HS-27A (cell line): ENCODE results near the gene CBLIF.
"Not testable (repeated sequence)": the region's sequence is repeated elsewhere in the genome, so short reads cannot be mapped to it uniquely, and the experiment has no call there.

Experiments used
- DNase-seq: peaks from one replicate; pipeline ENCODE4 v3.0.0-alpha.2; 2012; ENCODE audit warnings: low read depth, missing footprints

The CBLIF gene

DNA sequence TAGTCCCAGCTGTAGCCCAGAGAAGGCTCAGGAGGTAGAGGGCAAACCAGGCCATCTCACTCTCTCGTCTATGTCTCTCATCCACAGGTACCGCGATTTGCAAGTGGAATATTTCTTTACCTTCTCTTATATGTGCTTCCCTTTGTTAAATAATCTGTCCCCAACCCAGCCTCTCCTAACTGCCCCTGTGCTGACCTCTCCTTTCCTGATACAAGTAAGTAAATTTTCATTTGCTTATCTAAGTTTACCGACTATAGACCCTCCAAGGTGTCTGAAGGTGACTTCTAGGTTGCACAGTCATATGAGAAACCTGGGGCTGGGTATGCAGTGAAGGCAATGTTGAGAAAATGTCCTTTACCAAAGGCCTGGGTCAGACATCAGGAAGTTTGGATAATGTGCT, at the start of gene CBLIF:
Gene CBLIF, minus strand, starts transcription at position 101 of the 400 bp plus-strand sequence. Its CDS starts 46 bp downstream, at position 55.
- DNase-seq = no peak

DNA sequence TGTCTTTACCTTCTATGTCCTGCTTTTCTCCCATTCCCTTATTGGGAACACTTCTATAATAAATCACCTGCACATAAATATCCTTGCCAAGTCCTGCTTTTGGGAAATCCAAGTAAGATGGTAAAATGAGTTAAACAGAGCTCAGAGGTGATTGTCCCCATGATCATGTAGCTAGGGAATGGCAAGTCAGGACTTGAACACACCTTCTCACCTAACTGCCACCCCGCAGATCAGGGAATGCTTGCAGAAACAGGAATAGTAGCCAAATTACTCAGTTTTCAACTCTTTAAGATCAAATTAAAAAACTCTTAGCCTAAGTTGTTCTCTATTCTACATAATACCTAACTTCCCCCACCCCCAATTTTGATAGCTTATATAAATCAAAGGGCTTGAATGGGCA, 49.3 kb upstream of the CBLIF start:
- DNase-seq = no peak

DNA sequence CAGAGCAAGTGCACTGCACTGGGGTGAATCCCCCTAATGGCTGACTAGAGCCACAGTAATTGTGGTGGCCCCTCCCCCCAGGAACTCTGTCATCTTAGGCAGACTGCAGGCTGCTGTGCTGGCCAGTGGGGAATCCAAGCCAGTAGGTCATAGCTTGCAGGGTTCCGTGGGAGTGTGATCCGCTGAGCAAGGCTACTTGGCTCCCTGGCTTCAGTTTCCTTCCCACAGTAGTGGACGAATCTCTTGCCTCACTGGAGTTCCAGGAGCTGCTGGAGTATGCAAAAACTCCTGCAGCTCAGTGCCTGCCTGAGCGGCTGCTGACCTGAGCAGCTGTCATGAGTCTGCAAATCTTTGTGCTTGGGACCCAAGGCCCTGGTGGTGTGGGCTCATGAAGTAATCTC, 46.5 kb upstream of the CBLIF start:
- no peak for DNase-seq

DNA sequence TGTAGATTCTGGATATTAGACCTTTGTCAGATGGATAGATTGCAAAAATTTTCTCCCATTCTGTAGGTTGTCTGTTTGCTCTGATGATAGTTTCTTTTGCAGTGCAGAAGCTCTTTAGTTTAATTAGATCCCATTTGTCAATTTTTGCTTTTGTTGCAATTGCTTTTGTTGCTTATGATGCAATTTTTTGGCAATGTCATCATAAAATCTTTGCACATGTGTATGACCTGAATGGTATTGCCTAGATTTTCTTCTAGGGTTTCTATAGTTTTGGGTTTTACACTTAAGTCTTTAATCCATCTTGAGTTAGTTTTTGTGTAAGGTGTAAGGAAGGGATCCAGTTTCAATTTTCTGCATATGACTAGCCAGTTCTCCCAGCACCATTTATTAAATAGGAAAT, 41.9 kb upstream of the CBLIF start:
- DNase-seq = not testable (repeated sequence)

DNA sequence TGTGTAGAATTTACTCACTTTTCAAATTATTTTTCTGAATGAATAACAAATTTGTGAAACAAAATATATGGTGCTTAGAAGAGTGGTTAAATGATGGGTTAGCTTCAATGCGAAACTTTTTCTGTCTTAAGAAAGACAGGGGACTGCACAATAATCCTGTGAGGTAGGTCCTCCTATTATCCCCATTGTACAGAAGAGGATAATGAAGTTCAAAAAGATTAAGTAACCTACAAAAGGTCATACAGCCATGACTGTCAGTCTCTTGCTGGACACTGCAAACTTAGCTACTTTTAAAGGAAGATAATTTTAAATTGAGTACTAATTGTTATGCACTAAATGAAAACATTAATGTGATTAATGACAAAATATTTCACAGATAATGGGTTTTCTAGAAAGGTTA, 38.3 kb upstream of the CBLIF start:
- DNase-seq = no peak

DNA sequence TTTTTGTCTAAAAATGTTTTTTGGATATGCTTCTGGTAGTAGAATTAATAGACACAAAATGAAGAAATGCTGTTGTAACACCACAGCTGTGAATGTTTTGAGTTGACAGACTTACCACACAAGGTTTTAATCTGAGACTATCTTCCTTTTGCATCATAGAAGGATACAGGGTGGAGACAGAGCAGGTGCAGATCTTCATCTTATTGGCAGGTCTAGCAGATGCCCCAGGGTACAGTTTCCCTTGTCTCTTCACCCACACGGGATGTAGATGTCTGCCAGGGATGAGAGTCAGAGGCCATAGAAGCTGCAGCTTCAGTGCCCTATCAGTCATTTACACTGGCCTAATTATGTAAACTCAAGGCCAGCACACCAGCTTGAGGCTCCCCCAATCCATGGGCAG, 34.3 kb upstream of the CBLIF start:
- no peak for DNase-seq

DNA sequence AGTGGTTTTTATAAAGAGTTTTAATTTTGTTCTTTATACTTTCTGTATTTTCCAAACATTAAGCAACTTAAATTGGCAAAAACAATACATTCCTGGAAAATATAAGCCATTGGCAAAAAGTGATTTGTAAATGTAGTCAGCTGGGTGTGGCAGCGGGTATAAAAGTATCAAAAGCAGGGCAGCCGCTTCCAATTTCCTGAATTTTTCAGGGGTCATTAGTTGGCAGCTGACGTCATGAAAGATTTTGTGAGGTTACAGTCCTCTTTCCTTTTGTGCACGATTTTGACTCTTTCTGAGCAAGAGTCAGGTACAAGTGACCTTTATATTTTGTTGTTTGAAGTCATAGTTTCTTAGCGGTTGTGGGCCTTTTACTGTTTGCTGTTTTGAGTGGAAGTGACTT, 33.3 kb upstream of the CBLIF start, which contains the start of gene OOSP3:
Gene OOSP3, plus strand, starts transcription at position 208 of the 400 bp plus-strand sequence. Its CDS starts 27 bp downstream, at position 235.
- DNase-seq = no peak

DNA sequence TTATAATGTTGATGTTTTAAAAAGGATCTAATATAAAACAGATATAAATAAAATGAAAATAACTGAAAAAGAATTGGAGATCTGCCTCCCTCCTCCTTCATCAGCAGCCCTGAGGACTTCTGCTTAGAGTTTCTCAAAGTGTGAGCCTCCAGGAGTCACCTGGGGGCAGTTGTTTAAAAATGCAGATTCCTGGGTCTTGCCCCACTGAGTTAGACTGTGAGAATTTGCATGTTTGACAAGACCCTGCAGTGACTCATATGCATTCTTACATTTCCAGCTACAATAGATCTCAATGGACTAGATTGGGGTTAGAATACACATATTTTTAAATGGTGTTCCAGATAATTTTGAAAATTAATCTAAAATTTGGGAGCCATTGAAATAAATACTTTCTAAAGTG, 32.5 kb upstream of the CBLIF start:
- no peak for DNase-seq

DNA sequence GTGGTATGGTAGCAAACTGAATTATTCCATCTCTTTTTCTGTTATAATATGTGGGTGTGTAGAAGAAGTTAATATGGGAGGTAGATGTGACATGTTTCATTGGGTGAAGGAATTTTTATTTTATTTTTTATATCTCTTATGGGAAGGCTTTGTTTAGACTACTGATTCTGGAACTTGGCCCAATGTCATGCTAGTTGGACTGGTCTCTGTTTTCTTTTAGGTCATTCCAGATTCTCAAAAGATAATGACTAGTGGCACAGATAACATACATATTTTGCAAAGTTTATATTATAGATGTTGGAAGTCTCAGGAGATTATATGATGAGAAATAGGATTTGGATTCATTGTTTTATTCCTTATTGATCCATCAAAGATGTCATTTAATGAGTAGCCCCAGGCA, 32.0 kb upstream of the CBLIF start:
- no peak for DNase-seq

DNA sequence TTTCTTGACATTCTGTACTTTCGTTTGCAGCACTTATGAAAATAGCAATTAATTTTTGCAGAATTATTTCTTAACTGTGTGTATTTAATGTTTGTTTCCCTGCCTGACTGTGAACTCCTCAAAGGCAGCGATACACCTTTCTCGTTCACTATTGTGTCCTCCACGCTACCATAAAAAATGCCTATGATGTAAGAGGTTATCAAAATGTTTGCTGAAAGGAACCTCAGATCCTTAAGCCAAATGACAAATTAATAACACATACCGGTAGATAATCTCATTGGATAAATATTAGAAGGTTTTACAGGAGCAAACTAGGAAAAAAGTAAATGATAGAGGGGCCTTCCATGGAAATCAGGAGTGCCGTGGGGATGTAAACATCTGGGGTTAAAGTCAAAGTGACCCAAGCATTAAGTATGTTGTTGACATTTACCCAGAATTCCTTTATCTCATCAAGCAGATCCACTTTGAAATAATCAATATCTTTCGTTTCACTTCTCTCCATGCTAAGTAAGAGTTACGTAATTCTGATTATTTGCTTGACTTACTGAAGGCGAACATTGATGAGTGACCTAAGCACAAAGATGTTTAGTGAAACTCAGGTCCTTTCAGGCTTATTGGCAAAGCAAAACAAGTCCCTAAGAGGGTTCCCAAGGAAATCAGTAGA, 30.7 kb upstream of the CBLIF start:
- DNase-seq = no peak

DNA sequence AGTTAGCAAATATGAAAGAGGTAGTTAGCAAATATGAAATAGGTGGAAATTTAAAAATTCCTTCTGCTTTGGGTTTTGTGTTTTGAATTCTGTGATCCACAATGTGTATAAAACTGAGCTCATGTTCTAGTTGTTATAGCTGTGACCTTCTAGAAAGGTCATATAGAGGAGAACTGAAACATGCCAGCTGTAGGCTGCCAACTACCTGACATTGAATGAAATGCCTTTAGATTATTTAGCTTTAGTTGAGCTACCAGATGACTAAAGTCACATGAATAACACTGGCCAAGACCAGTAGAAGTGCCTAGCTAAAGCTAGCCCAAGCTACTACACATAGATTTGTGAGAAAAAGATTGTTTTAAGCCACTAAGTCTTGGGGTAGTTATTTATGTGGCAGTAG, 26.8 kb upstream of the CBLIF start:
- DNase-seq = no peak

DNA sequence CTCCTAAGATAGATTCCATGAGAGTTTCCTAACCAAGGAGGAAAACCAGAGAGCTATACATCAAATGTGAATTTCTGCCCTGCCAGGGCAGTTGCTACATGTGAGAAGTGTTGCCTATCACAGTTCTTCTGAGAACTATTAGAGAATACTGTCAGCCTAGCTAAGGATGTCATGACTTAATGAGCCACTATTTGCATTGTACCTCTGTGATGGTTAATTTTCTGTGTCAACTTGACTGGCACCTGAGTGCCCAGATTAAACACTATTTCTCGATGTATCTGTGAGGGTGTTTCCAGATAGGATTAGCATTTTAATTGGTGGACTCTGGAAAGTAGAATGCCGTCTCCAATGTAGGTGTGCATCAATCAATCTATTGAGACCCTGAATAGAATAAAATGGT, 22.6 kb upstream of the CBLIF start:
- DNase-seq = no peak

DNA sequence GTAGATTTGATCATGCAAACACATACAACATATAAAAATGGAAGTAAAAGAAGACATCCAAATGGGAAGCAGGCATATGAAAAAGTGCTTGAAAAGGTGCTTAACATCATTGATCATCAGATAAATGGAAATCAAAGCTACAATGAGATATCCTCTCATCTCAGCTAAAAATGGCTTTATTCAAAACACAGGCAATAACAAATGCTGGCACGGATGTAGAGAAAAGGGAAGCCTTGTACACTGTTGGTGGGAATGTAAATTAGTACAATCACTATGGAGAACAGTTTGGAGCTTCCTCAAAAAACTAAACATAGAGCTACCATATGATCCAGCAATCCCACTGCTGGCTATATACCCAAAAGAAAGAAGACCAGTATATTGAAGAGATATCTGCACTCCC, 21.5 kb upstream of the CBLIF start:
- no peak for DNase-seq

DNA sequence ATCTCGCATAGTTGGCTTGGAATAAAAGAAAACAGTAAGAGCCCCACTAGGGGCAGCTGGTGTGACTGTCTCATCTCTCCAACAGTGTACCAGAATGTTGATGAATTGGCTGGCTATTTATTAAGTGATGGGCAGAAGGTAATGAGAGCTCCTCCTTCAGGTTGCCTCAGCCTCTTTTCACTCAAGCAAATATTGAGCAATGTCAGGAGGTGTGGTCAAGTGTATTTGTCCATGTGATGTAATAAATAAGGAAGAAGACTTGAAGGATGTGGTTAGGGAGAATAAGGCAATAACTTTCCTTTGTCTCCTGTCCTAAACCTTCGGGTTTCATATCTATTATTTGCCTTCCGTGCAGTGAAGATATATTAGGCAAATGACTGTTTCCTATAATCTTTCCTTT, 21.1 kb upstream of the CBLIF start, which contains the start of gene TCN1:
Gene TCN1, minus strand, starts transcription at position 91 of the 400 bp plus-strand sequence. Its CDS starts 17 bp downstream, at position 74.
- no peak for DNase-seq

DNA sequence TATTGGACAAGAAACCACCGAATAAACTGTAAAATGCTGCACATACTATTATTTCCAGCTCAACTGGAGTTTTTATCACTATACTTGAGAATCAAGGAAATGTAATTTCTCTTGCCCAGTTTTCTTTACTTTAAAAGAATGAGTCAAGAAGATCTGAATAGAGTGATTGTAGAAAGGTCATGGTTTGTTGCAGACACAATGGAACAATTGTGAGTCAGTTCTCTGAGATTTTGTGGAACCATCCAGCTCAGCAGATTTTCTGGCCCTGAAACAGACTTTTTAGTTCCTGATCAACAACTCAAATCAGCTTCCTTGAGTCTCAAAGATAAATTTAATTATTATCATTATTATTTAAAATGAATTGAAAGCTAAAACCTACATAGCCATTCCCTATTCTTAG, 19.7 kb upstream of the CBLIF start:
- no peak for DNase-seq

DNA sequence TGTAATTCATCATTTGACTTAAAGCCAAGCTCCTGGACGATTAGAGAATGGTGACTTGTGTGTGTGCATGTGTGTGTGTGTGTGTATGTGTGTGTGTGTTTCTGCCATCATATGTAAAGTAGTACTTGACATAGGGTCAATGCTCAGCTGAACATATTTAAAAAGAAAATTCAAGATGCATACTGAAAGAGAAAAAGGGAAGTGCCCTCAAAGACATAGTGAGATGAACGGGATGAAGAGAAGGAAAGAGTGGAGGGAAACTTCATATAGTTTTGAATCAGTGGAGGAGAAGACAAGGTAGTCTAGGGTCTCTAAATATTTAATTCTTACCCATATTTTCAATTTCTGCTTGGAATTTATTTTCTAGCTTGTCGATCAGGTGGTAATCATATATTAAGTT, 17.0 kb upstream of the CBLIF start:
- no peak for DNase-seq

DNA sequence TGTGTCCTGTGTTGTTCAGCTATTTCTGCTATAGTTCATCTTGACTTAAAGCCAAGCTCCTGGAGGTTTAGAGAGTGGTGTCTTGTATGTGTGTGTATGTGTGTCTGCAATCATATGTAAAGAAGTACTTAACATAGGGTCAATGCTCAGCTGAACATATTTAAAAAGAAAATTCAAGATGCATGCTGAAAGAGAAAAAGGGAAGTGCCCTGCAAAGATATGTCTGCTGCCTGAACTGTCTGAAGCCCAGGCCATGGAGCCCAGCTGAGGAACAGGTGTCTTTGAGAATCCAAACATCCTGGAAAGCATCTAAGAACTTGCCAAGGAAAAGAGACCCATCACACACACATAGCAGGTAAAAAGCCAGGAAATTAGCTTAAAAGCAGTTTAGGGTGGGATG, 14.4 kb upstream of the CBLIF start:
- no peak for DNase-seq

DNA sequence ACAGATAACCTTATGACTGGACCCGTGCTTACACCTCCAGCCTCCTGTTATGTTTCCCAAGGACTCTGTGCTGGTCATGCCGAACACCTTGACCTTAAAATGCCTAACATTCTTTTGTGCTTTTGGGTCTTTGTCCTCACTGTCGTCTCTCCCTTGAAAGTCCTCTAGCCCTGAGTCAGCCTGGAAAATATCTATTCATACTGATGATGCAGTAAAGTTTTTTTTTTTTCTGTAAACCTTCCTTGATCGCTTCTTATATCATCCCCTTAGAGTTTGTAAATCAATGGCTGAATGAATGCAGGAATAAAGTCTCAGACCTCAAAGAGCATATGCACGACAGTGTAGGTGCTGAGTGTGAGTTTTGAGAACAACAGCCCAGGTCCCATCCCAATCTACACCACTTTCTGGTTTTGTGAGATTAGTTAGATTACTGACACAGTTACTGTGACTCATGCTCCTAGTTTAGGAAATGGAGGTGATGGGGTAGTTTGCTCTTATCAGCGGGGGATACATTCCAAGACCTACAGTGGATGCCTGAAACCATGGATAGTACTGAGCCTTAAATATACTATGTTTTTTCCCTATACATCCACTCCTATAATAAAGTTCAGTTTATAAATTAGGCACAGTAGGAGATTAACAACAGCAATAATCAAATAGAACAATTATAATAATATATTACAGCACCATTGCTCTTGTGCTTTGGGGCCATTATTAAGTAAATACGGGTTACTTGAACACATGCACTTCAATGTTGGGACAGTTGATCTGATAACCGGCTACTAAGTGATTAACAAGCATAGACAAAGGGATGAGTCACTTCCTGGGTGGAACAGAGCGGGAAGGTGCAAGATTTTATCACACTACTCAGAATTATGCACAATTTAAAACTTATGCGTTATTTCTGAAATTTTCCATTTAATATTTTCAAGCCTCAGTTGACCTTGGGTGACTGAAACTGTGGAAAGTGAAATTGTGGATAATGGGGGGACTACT, 12.4 kb upstream of the CBLIF start:
- DNase-seq = no peak

DNA sequence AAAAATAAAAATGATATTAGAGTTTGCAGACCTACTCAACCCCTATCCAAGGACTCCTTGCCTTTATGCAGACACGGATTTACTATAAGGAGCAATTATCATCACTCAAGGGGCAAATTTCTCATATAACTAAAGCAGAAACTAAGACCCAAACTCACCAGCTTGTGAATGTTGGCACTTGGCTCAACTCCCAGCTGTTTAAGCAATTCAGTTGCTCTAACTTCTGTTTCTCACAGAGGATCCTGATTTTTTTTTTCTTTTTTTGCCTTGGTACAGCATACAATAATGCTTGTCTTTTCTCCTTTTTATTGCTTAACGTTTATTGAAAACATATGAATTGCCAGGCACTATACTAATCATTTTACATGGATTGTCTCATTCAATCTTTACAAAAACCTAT, 9.6 kb upstream of the CBLIF start:
- no peak for DNase-seq

DNA sequence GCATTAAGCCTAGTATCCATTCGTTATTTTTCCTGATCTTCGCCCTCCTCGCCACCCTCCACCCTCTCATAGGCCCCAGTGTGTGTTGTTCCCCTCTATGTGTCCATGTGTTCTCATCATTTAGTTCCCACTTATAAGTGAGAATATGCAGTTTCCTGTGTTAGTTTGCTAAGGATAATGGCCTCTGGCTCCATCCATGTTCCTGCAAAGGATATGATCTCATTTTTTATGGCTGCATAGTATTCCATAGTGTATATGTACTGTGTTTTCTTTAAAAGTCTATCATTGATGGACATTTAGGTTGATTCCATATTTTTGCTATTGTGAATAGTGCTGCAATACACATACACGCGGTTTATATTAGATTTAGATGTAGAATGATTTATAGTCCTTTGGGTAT, 6.1 kb upstream of the CBLIF start:
- not testable (repeated sequence) for DNase-seq

DNA sequence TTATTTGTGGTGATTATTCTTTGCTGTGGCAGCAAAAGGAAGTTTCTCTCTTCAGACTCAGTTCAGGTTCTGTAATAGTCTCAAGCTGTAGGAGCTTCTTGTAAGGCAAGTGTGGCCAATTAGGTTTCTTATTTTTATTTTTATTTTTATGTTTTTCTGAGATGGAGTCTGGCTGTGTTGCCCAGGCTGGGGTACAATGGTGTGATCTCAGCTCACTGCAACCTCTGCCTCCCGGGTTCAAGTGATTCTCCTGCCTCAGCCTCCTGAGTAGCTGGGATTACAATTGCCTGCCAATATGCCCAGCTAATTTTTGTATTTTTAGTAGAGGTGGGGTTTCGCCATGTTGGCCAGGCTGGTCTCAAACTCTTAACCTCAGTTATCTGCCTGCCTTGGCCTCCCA, 4.3 kb upstream of the CBLIF start:
- not testable (repeated sequence) for DNase-seq

DNA sequence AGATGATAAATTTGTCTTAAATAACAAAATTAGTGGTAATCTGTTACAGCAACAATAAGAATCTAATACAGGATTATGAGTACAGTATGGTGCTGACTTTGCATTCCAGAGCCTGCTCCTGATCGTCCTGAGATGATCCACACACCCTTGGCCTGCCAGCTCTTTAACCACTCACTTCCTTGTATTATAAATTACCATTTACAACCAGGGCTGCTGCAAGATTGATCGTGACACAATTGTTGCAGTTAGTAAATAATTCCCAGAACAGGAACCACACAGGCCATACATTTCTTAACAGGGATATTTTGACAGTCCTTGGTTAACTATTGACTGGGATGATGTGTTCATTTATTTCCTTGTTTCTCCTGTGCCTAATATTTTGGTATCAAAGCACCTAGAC, 3.8 kb upstream of the CBLIF start:
- no peak for DNase-seq

DNA sequence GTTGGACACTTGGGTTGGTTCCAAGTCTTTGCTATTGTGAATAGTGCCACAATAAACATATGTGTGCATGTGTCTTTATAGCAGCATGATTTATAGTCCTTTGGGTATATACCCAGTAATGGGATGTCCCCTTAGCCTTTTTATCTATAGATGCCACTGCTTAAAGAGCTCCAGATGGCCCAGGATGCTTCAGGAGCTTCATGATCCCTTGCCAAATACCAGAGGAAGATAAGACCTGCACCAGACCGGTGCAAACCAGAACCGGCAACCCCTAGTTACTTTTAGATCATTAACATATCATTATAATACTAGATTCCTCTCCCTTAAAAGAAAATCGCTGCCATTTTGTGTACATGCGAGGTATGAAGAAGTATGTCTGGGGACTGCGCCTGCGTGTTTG, 3.1 kb upstream of the CBLIF start:
- not testable (repeated sequence) for DNase-seq
